KMS-11 (cell line): ENCODE measurements around the gene FRMD4A.
"Not testable (repeated sequence)": the region's sequence is repeated elsewhere in the genome, so short reads cannot be mapped to it uniquely, and the experiment has no call there.

Source experiments
- H2AFZ ChIP-seq: fragments of 200-600 bp; sonication (generic); 2 replicates; pipeline ENCODE4 v1.6.1; 2016; ENCODE audit warnings: antibody characterized with exemption, mixed run types, low read depth
- H3K27ac ChIP-seq: fragments of 200-600 bp; sonication (generic); 2 replicates; pipeline ENCODE4 v1.6.1; 2016; ENCODE audit warnings: mild to moderate bottlenecking, mixed run types
- H3K27me3 ChIP-seq: fragments of 200-600 bp; sonication (generic); 2 replicates; pipeline ENCODE4 v1.6.1; 2017; ENCODE audit warnings: mild to moderate bottlenecking, low read depth, mixed run types, moderate library complexity; ENCODE audit not compliant: insufficient read depth
- H3K36me3 ChIP-seq: fragments of 200-600 bp; sonication (generic); 2 replicates; pipeline ENCODE4 v1.6.1; 2017; ENCODE audit warnings: mild to moderate bottlenecking, mixed run types; ENCODE audit not compliant: insufficient read depth
- H3K4me1 ChIP-seq: fragments of 200-600 bp; sonication (generic); 2 replicates; pipeline ENCODE4 v1.6.1; 2016; ENCODE audit warnings: mild to moderate bottlenecking, low read depth, mixed run types; ENCODE audit not compliant: poor library complexity, severe bottlenecking
- H3K4me2 ChIP-seq: fragments of 200-600 bp; sonication (generic); 2 replicates; pipeline ENCODE4 v1.7.0; 2016; ENCODE audit warnings: mild to moderate bottlenecking, mixed run types
- H3K4me3 ChIP-seq: fragments of 200-600 bp; sonication (generic); IDR thresholded peaks from 2 replicates; pipeline ENCODE4 v1.6.1; 2017; ENCODE audit warnings: low read depth, low read length, mixed read lengths; ENCODE audit not compliant: insufficient read depth
- H3K79me2 ChIP-seq: fragments of 200-600 bp; sonication (generic); 2 replicates; pipeline ENCODE4 v1.6.1; 2016; ENCODE audit warnings: low read depth, mixed run types; ENCODE audit not compliant: insufficient read depth
- H3K9ac ChIP-seq: fragments of 200-600 bp; sonication (generic); 2 replicates; pipeline ENCODE4 v1.6.1; 2016; ENCODE audit warnings: mild to moderate bottlenecking, mixed run types
- H4K20me1 ChIP-seq: fragments of 200-600 bp; sonication (generic); 2 replicates; pipeline ENCODE4 v1.6.1; 2016; ENCODE audit warnings: mild to moderate bottlenecking, mixed run types; ENCODE audit not compliant: insufficient read depth
- CTCF ChIP-seq: fragments of 200-600 bp; sonication (generic); conservative IDR thresholded peaks from 2 replicates; pipeline ENCODE4 v1.6.1; 2017; ENCODE audit warnings: low read depth, mild to moderate bottlenecking, antibody characterized with exemption, low read length, moderate library complexity, mixed read lengths

The FRMD4A gene

GRCh38 chr10:13718820-13719219 lies 611.9 kb downstream of the FRMD4A start:
- no peaks in the 10 kb centered on the region for H4K20me1 ChIP-seq
- H3K4me3 ChIP-seq: no peak overlapping the region

GRCh38 chr10:13717936-13718772 lies 612.6 kb downstream of the FRMD4A start:
- H3K4me2 ChIP-seq: peak overlapping the region; percentile 67
- H3K4me1 ChIP-seq: peaks cover 41% of the 10 kb centered on the region
- no peaks in the 10 kb centered on the region for H3K27me3 ChIP-seq
- H4K20me1 ChIP-seq: no peaks in the 10 kb centered on the region
- no peak for TF ChIP-seq CTCF
- H3K4me3 ChIP-seq: no peak overlapping the region
- peak overlapping the region; percentile 28; the same call in 1 of the 2 replicates for H3K9ac ChIP-seq
- peak overlapping the region; percentile 67 for H3K27ac ChIP-seq
- H3K79me2 ChIP-seq: no peaks in the 10 kb centered on the region
- peak overlapping the region; percentile 42 for H2AFZ ChIP-seq
- no peaks in the 10 kb centered on the region for H3K36me3 ChIP-seq

More at GRCh38 chr10:13718820-13719219, 611.9 kb downstream of the FRMD4A start:
- no peaks in the 10 kb centered on the region for H3K79me2 ChIP-seq
- H3K27ac ChIP-seq: peak overlapping the region; percentile 67
- H3K27me3 ChIP-seq: no peaks in the 10 kb centered on the region
- no peak overlapping the region; the same call in 1 of the 2 replicates for H2AFZ ChIP-seq
- peak overlapping the region; percentile 67 for H3K4me2 ChIP-seq
- TF ChIP-seq CTCF: no peak
- H3K9ac ChIP-seq: peak overlapping the region; percentile 28; the same call in 1 of the 2 replicates
- H3K4me1 ChIP-seq: peaks cover 47% of the 10 kb centered on the region
- no peaks in the 10 kb centered on the region for H3K36me3 ChIP-seq

GRCh38 chr10:13717571-13717935 lies 613.2 kb downstream of the FRMD4A start:
- no peaks in the 10 kb centered on the region for H3K79me2 ChIP-seq
- H4K20me1 ChIP-seq: no peaks in the 10 kb centered on the region
- peak overlapping the region; percentile 28; the same call in 1 of the 2 replicates for H3K9ac ChIP-seq
- H3K4me2 ChIP-seq: peak overlapping the region; percentile 67
- no peaks in the 10 kb centered on the region for H3K27me3 ChIP-seq
- peak overlapping the region; percentile 42 for H2AFZ ChIP-seq
- TF ChIP-seq CTCF: no peak
- H3K4me3 ChIP-seq: no peak overlapping the region
- peak overlapping the region; percentile 67 for H3K27ac ChIP-seq
- H3K4me1 ChIP-seq: peaks cover 35% of the 10 kb centered on the region
- H3K36me3 ChIP-seq: no peaks in the 10 kb centered on the region

- H2AFZ ChIP-seq: no peak overlapping the region
- no peaks in the 10 kb centered on the region for H4K20me1 ChIP-seq
- no peak for TF ChIP-seq CTCF
- H3K36me3 ChIP-seq: no peaks in the 10 kb centered on the region
- no peaks in the 10 kb centered on the region for H3K27me3 ChIP-seq
- no peak overlapping the region for H3K4me3 ChIP-seq
- no peak overlapping the region for H3K4me2 ChIP-seq
- no peaks in the 10 kb centered on the region for H3K79me2 ChIP-seq
- no peak overlapping the region for H3K27ac ChIP-seq
- H3K4me1 ChIP-seq: peaks cover 32% of the 10 kb centered on the region
- H3K9ac ChIP-seq: no peak overlapping the region
These were observed 614.3 kb downstream of the FRMD4A start for GRCh38 chr10:13716081-13717071.

- H3K4me2 ChIP-seq, H3K27me3 ChIP-seq, H3K79me2 ChIP-seq, H3K27ac ChIP-seq, H3K36me3 ChIP-seq, H3K9ac ChIP-seq, H4K20me1 ChIP-seq, H3K4me3 ChIP-seq, H2AFZ ChIP-seq: not testable (repeated sequence)
- peaks cover 32% of the 10 kb centered on the region for H3K4me1 ChIP-seq
These were observed 615.1 kb downstream of the FRMD4A start for GRCh38 chr10:13715596-13715995.
